ENCODE measurements around the gene SERPINB3. TPM values are rescaled to one million over a fixed set of nuclear protein-coding genes. Genes with fewer than 3 reads are reported as not detected.

The SERPINB3 gene
- polyA plus RNA-seq, 1 experiment: not detected

GRCh38 chr18:63700501-63700900 is 38.8 kb upstream of the SERPINB3 start:
- no peak for TF ChIP-seq CTCF (IDR thresholded peaks at IDR 0.05; ENCODE audit: insufficient read depth, low read depth, low read length)
- no peaks in the 10 kb centered on the region for H3K36me3 ChIP-seq (ENCODE audit: control insufficient read depth, insufficient read depth, low read length)
- DNase-seq (ENCODE audit: low read depth): no peak
- no peak overlapping the region for H3K4me3 ChIP-seq (ENCODE audit: low read depth, low read length)
- CTCF ChIA-PET: no interaction called here
- no peaks in the 10 kb centered on the region for H3K27me3 ChIP-seq (ENCODE audit: control insufficient read depth, insufficient read depth, low read length)
- POLR2A ChIA-PET: no interaction called here

- Histone ChIP-seq H3K4me3 (ENCODE audit: low read depth, low read length) (no peak overlapping the region), H3K36me3 (ENCODE audit: control insufficient read depth, insufficient read depth, low read length) (no peaks in the 10 kb centered on the region), H3K27me3 (ENCODE audit: control insufficient read depth, insufficient read depth, low read length) (no peaks in the 10 kb centered on the region)
- DNase-seq (ENCODE audit: low read depth): peak; percentile 36
- ChIA-PET POLR2A (no interaction called here), CTCF (no interaction called here)
- TF ChIP-seq CTCF (IDR thresholded peaks at IDR 0.05; ENCODE audit: insufficient read depth, low read depth, low read length): no peak
Measured at GRCh38 chr18:63697097-63697660, 35.5 kb upstream of the SERPINB3 start.

GRCh38 chr18:63689064-63689463 is 27.4 kb upstream of the SERPINB3 start:
- no peak for DNase-seq (ENCODE audit: low read depth)
- no peaks in the 10 kb centered on the region for H3K27me3 ChIP-seq (ENCODE audit: control insufficient read depth, insufficient read depth, low read length)
- no peak overlapping the region for H3K4me3 ChIP-seq (ENCODE audit: low read depth, low read length)
- ChIA-PET POLR2A (no interaction called here), CTCF (interaction anchor here (0.6 kb wide), 1 partner anchor 201 kb away, joined by 4 read pairs; no protein-coding TSS in a partner anchor)
- no peak for TF ChIP-seq CTCF (IDR thresholded peaks at IDR 0.05; ENCODE audit: insufficient read depth, low read depth, low read length)
- no peaks in the 10 kb centered on the region for H3K36me3 ChIP-seq (ENCODE audit: control insufficient read depth, insufficient read depth, low read length)

- peak; percentile 53 for DNase-seq (ENCODE audit: low read depth)
- ChIA-PET CTCF (interaction anchor here (1.0 to 1.2 kb wide), 2 partner anchors 55 to 168 kb away, joined by 3 to 4 read pairs; no protein-coding TSS in a partner anchor), POLR2A (no interaction called here)
- no peak for TF ChIP-seq CTCF (IDR thresholded peaks at IDR 0.05; ENCODE audit: insufficient read depth, low read depth, low read length)
- Histone ChIP-seq H3K4me3 (ENCODE audit: low read depth, low read length) (no peak overlapping the region), H3K36me3 (ENCODE audit: control insufficient read depth, insufficient read depth, low read length) (no peaks in the 10 kb centered on the region), H3K27me3 (ENCODE audit: control insufficient read depth, insufficient read depth, low read length) (no peaks in the 10 kb centered on the region)
Measured at GRCh38 chr18:63686871-63687270, 25.2 kb upstream of the SERPINB3 start.

- POLR2A ChIA-PET: no interaction called here
- no peak for TF ChIP-seq CTCF (IDR thresholded peaks at IDR 0.05; ENCODE audit: insufficient read depth, low read depth, low read length)
- no peak for DNase-seq (ENCODE audit: low read depth)
- Histone ChIP-seq H3K27me3 (ENCODE audit: control insufficient read depth, insufficient read depth, low read length) (no peaks in the 10 kb centered on the region), H3K4me3 (ENCODE audit: low read depth, low read length) (no peak overlapping the region), H3K36me3 (ENCODE audit: control insufficient read depth, insufficient read depth, low read length) (no peaks in the 10 kb centered on the region)
- CTCF ChIA-PET: interaction anchor here (0.8 to 2.1 kb wide), 4 partner anchors 11 to 166 kb away, joined by 3 to 6 read pairs (median 4); no protein-coding TSS in a partner anchor
Measured at GRCh38 chr18:63684718-63685117, 23.0 kb upstream of the SERPINB3 start.

All from BJ (cell line).